Retinal pigment epithelial cell (primary cell): ENCODE results near the gene ZNF683.
"Not testable (repeated sequence)": the region's sequence is repeated elsewhere in the genome, so short reads cannot be mapped to it uniquely, and the experiment has no call there.

ENCODE experiments used
- DNase-seq: peaks from one replicate; pipeline ENCODE4 v3.0.0-alpha.2; 2010; ENCODE audit warnings: low read depth
- H3K4me3 ChIP-seq: 2 replicates; pipeline ENCODE4 v1.5.1; 2011; ENCODE audit warnings: mild to moderate bottlenecking, low read length, control low read depth, moderate library complexity
- CTCF ChIP-seq: conservative IDR thresholded peaks from 2 replicates; pipeline ENCODE4 v1.5.1; 2011; ENCODE audit warnings: low read depth, low read length, control low read depth, inconsistent platforms

ZNF683 gene

GRCh38 chr1:26384076-26384475 lies 11.5 kb upstream of the ZNF683 start:
- no peak overlapping the region for H3K4me3 ChIP-seq
- DNase-seq: no peak
- TF ChIP-seq CTCF: no peak

DNA sequence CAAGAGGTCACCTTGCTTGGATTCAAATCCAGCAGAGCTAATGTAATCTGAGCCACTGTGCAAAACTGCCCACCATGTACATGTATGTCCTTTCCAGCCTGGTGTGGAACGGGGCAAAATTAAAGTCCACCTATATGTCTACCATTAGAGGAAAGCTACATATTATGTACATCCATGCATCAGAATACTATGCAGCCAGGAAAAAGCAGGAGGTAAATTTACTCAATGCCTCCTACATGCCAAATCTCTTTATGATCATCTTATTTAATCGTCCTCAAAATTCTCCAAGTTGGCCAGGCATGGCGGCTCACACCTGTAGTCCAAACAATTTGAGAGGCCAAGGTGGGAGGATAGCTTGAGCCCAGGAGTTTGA lies 6.3 kb upstream of the ZNF683 start:
- DNase-seq: no peak
- TF ChIP-seq CTCF: no peak
- H3K4me3 ChIP-seq: no peak overlapping the region

DNA sequence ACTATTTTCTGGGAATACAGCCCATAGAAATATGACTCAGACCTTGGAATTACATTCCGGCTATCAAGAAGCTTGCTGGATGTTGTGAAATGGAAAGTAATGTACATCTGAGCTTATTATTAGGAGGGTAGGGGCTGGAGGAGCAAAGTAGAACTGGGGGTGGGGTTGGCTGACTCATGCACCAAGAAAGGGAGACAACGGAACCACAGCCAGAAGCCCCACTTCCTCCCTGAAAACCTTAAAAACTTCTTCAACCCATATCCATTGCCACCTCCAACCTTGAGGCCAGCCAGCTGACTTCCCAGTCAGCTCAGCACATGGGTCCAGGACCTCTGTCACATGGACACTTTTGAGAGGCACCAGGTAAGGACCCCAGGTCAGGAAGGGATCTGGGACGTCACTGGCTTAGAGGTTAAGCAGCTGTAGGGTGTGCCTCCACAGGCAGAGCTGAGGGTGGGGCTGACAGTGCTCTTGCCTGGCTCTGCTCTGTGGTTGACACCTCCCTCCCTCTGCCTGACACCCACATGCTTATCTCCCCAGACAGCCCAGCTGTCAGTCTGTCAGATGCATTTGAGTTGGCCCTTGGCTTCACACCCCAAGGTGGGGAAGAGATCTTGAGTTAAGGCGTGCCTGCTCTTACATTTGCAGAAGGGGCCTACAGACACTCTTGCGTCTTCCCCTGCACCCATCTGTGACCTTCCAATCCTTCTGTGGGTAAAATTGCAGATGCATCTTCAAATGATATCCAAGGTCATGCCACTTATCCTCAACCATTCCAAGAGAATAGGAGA lies 5.7 kb upstream of the ZNF683 start:
- H3K4me3 ChIP-seq: no peak overlapping the region
- peak; percentile 92 for DNase-seq
- no peak for TF ChIP-seq CTCF

DNA sequence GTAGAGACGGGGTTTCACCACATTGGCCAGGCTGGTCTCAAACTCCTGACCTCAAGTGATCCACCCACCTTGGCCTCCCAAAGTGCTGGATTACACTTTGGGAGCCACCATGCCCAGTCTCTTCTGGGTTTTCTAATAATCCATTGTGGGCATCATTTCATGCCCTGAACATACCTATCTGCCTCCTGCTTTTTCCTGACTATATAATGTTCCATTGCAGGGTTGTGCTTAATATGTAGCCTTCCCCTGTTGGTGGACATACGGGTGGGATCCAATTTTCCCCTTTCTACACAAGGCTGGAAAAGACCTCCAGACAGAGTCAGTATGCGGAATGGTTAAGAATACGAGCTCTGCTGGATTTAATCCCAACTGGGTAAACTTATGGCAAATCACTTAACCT lies 3.5 kb upstream of the ZNF683 start:
- no peak for DNase-seq
- TF ChIP-seq CTCF: no peak
- no peak overlapping the region for H3K4me3 ChIP-seq

DNA sequence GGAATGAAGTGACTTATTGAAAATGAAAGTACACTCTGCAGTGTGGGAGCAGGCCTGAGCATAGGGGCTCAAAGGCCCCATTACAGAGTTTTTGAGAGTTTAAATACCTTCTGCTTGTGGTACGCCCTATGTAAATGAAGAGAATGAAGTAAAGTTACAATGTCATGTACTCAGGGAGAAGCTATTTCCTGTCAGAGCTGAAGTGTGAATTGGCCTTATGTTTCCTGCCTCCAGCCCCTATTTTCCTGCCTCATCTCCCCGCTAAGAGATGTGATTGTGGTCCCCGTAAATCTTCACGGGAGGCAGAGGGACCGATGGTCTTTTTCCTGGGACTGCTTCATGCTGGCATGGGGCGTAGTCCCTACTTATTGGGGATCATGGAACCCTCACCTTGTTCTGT lies 2.5 kb upstream of the ZNF683 start:
- TF ChIP-seq CTCF: no peak
- no peak overlapping the region for H3K4me3 ChIP-seq
- DNase-seq: no peak

GRCh38 chr1:26374361-26374760 lies 1.8 kb upstream of the ZNF683 start:
- DNase-seq, H3K4me3 ChIP-seq: not testable (repeated sequence)

DNA sequence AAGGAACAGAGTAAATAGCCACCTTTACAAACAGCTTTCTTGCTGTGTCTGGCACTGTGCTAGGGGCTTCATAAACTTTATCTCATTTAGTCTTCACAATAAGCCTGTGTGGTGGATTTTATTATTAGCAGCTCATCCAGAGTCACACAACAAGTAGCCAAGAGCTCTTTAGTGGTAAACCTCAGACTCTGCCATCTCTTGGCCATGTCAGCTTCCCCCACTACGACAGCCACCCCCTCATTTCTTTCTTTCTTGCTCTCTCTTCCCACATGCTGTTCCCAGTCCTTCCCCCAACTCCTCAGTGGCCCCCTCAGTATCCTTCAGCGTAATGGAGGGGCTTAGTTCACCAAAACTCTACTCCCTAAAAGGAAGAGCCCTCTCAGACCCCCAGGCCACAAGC lies 1.2 kb upstream of the ZNF683 start:
- TF ChIP-seq CTCF: no peak
- no peak overlapping the region for H3K4me3 ChIP-seq
- no peak for DNase-seq

GRCh38 chr1:26373281-26373680 lies 731 bp upstream of the ZNF683 start:
- DNase-seq: no peak
- no peak overlapping the region for H3K4me3 ChIP-seq

More at GRCh38 chr1:26373281-26373680, 731 bp upstream of the ZNF683 start:
- TF ChIP-seq CTCF: no peak
